ENCODE data around the gene MBD4. TPM values are rescaled to one million over a fixed set of nuclear protein-coding genes. Genes with fewer than 3 reads are reported as not detected.

MBD4 gene
- total and polyA plus RNA-seq, 2 experiments from 2014 or later = 33.9 to 59.3 TPM

DNA sequence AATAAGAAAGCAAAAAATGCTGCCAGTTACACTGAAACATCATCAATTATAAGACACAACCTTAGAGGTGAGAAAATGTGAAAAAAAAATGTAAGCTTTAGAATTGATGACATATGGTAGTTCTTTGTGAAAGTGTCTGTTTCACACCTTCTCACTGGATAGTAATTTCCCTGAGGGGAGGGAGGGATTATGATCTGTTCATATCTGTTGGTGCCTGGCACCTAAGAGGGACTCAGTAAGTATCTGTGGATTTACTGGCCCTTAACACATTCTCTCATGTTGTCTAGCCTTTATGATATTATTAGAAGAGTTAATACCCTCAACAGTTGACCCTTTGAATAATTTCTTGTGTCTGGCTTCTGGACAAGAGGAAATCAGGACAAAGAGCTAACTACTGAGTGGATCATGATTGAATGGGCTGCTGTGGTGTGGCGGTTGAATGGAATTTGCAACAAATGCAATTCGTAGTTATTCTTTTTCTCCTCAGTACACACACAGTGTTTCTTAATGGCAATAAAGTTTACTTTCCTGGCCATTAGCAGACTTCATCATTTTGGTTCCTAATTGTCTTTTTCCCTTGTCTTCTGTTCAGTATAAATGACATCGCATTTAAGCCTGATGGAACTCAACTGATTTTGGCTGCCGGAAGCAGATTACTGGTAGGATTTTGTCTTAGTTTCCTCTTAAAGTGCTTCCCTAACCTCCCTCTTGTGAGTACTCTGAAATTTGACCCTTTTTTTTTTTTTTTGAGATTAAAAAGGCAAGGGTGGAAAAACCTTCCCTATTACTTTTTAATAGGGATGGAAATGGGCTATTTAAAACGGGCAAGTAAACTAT lies 9.7 kb upstream of the MBD4 start (continued):
- TF ChIP-seq, protein P1, sequence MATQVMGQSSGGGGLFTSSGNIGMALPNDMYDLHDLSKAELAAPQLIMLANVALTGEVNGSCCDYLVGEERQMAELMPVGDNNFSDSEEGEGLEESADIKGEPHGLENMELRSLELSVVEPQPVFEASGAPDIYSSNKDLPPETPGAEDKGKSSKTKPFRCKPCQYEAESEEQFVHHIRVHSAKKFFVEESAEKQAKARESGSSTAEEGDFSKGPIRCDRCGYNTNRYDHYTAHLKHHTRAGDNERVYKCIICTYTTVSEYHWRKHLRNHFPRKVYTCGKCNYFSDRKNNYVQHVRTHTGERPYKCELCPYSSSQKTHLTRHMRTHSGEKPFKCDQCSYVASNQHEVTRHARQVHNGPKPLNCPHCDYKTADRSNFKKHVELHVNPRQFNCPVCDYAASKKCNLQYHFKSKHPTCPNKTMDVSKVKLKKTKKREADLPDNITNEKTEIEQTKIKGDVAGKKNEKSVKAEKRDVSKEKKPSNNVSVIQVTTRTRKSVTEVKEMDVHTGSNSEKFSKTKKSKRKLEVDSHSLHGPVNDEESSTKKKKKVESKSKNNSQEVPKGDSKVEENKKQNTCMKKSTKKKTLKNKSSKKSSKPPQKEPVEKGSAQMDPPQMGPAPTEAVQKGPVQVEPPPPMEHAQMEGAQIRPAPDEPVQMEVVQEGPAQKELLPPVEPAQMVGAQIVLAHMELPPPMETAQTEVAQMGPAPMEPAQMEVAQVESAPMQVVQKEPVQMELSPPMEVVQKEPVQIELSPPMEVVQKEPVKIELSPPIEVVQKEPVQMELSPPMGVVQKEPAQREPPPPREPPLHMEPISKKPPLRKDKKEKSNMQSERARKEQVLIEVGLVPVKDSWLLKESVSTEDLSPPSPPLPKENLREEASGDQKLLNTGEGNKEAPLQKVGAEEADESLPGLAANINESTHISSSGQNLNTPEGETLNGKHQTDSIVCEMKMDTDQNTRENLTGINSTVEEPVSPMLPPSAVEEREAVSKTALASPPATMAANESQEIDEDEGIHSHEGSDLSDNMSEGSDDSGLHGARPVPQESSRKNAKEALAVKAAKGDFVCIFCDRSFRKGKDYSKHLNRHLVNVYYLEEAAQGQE (IDR thresholded peaks at IDR 0.05; ENCODE audit: unreplicated experiment) = no peak
- TF ChIP-seq EZH2phosphoT487 (IDR thresholded peaks at IDR 0.05; ENCODE audit: unreplicated experiment) (no peak), NANOG (IDR thresholded peaks at IDR 0.05; ENCODE audit: borderline replicate concordance) (no peak), CTCF (conservative IDR thresholded peaks at IDR 0.05; ENCODE audit: low read depth in 2 of 2) (no peak)

DNA sequence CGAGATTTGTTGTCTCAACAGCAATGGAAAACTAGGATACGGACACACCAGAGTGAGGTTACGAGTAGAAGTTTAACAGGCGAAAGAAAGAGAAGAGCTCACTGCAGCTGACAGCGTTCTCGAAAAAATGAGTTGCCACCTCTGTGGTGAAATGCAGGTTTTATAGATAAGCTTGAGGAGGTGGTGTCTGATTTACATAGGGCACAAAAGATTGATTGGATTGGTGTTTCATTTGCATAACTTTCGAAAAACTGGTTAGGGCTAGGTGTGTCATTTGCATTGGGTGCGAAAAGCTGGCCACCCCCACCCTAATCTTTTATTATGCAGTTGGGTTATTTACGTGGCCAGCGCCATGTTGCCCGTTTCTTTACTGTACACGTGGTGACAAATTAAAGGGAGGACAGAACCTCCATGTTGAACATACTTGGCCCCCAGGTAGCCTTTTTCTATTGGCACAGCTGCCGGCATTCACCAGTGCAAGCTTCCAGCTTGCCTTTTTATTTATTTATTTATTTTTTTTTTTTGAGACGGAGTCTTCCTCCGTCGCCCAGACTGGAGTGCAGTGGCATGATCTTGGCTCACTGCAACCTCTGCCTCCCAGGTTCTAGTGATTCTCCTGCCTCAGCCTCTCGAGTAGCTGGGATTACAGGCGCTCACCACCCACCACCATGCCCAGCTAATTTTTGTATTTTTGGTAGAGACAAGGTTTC lies 8.6 kb upstream of the MBD4 start:
- H3K27ac ChIP-seq (ENCODE audit: low read depth) = peak overlapping the region; percentile 86

More for the DNA sequence above, 8.6 kb upstream of the MBD4 start:
- H3K4me3 ChIP-seq = peak overlapping the region; percentile 39
- peaks cover 2% of the 10 kb centered on the region for H3K27me3 Mint-ChIP-seq (ENCODE audit: insufficient read depth, low read depth, poor library complexity)
- H3K4me1 ChIP-seq (ENCODE audit: insufficient read depth) = peaks cover 32% of the 10 kb centered on the region
- H3K27me3 ChIP-seq (ENCODE audit: insufficient read depth) = no peaks in the 10 kb centered on the region
- H4K20me1 ChIP-seq (replicated peaks; ENCODE audit: insufficient read depth) = no peaks in the 10 kb centered on the region
- peak overlapping the region; percentile 54 for H3K4me3 Mint-ChIP-seq
- H2AFZ ChIP-seq = no peak overlapping the region
- no peaks in the 10 kb centered on the region for H3F3A ChIP-seq (replicated peaks; ENCODE audit: low read depth)
- H3K36me3 Mint-ChIP-seq (ENCODE audit: low read depth) = peaks cover 13% of the 10 kb centered on the region
- peak; percentile 39; the same call in 1 of the 2 replicates for TF ChIP-seq CREB1 (CRISPR knock-in tag; IDR thresholded peaks at IDR 0.05; ENCODE audit: low read depth)
- peak; percentile 72 for TF ChIP-seq POLR2AphosphoS5 (IDR thresholded peaks at IDR 0.05; ENCODE audit: low read depth)
- TF ChIP-seq JUNB (IDR thresholded peaks at IDR 0.05; ENCODE audit: unreplicated experiment) = no peak
- H3K4me2 ChIP-seq = peak overlapping the region; percentile 70
- H3K9me3 Mint-ChIP-seq = no peaks in the 10 kb centered on the region
- no peaks in the 10 kb centered on the region for H3K9me2 ChIP-seq (ENCODE audit: insufficient read depth)
- ATAC-seq (peak; percentile 69), DNase-seq (ENCODE audit: low spot score) (peak; percentile 76)
- no peaks in the 10 kb centered on the region for H3K36me3 ChIP-seq (ENCODE audit: insufficient read depth)
- H3K27ac Mint-ChIP-seq = peak overlapping the region; percentile 93
- H3K79me2 ChIP-seq (replicated peaks; ENCODE audit: insufficient read depth) = peaks cover 12% of the 10 kb centered on the region; the same call in 1 of the 2 replicates
- H3K4me1 Mint-ChIP-seq = peaks cover 34% of the 10 kb centered on the region
